OCI-LY3 (cell line): Measurements from ENCODE around the gene CTSO.

Experiments used
- CTCF ChIP-seq: fragments of 200-600, 300-600 bp; sonication (generic); IDR thresholded peaks from 2 replicates; pipeline ENCODE4 v1.5.1; 2014; ENCODE audit warnings: antibody characterized with exemption, low read length, low read depth
- EZH2phosphoT487 ChIP-seq: fragments of 200-600 bp; shearing (Covaris generic); IDR thresholded peaks from 2 replicates; pipeline ENCODE4 v1.6.1; 2018; ENCODE audit warnings: antibody characterized with exemption, mixed run types, low read depth

- TF ChIP-seq CTCF: no peak
- no peak for TF ChIP-seq EZH2phosphoT487
Measured at GRCh38 chr4:155974996-155975395, 21.3 kb upstream of the CTSO start.
